HEK293 (cell line): Measurements from ENCODE around the gene SLC35B1.
A peak's percentile ranks its signal among the peaks of the same experiment; 100 is the strongest.

ENCODE experiments used
- CTCF ChIA-PET: fragments of 350-600 bp; formaldehyde crosslinking; extraction: SDS; loops from one replicate; lab custom pipeline; 2021; ENCODE audit warnings: antibody characterized with exemption; lab: Yijun Ruan, JAX
- POLR2A ChIA-PET: fragments of 300-600 bp; formaldehyde crosslinking; extraction: SDS; loops from one replicate; lab custom pipeline; 2020; ENCODE audit warnings: antibody characterized with exemption, inconsistent platforms; lab: Yijun Ruan, JAX
- H3K27ac ChIP-seq: fragments of 200-500 bp; sonication (Bioruptor generic); 2 replicates; pipeline ENCODE4 v1.5.1; 2014; ENCODE audit warnings: low read depth, low read length, control low read depth, inconsistent platforms; ENCODE audit errors: extremely low read depth
- H3K36me3 ChIP-seq, 2 experiments: fragments of 200-500 bp in 1 of 2; sonication (Bioruptor generic) in 1 of 2; 1 replicate in 1 of 2; 2 replicates in 1 of 2; pipeline ENCODE4 v1.5.1; 2014 to 2017; ENCODE audit warnings: inconsistent platforms in 2 of 2, low read length in 2 of 2; ENCODE audit not compliant: control insufficient read depth in 2 of 2, insufficient read depth in 1 of 2
- H3K4me1 ChIP-seq: fragments of 200-500 bp; sonication (Bioruptor generic); 2 replicates; pipeline ENCODE4 v1.5.1; 2014; ENCODE audit warnings: mild to moderate bottlenecking, low read length, inconsistent platforms; ENCODE audit not compliant: control insufficient read depth, insufficient read depth
- H3K4me3 ChIP-seq: 2 replicates; pipeline ENCODE4 v1.5.1; 2011; ENCODE audit warnings: low read depth, mild to moderate bottlenecking, control low read depth, low read length, moderate library complexity
- H3K9me3 ChIP-seq: fragments of 200-500 bp; sonication (Bioruptor generic); 2 replicates; pipeline ENCODE4 v1.5.1; 2014; ENCODE audit warnings: low read depth, low read length, inconsistent platforms; ENCODE audit not compliant: control insufficient read depth, insufficient read depth
- EGR2 ChIP-seq: fragments of 450-650 bp; formaldehyde crosslinking; IDR thresholded peaks from 2 replicates; pipeline ENCODE4 v1.5.1; 2016; ENCODE audit warnings: low read depth, missing biosample characterization, missing genetic modification characterization
- FEZF1 ChIP-seq: fragments of 450-650 bp; formaldehyde crosslinking; IDR thresholded peaks from 2 replicates; pipeline ENCODE4 v1.5.1; 2016; ENCODE audit warnings: missing biosample characterization, missing genetic modification characterization
- KLF16 ChIP-seq: fragments of 450-650 bp; formaldehyde crosslinking; IDR thresholded peaks from 2 replicates; pipeline ENCODE4 v1.5.1; 2017; ENCODE audit warnings: missing biosample characterization, missing genetic modification characterization
- SALL2 ChIP-seq: fragments of 450-650 bp; formaldehyde crosslinking; IDR thresholded peaks from 2 replicates; pipeline ENCODE4 v1.5.0; 2017; ENCODE audit warnings: missing biosample characterization, mild to moderate bottlenecking, missing genetic modification characterization, borderline replicate concordance
- ZBTB1 ChIP-seq: fragments of 450-650 bp; formaldehyde crosslinking; IDR thresholded peaks from 2 replicates; pipeline ENCODE4 v1.5.1; 2016; ENCODE audit warnings: missing biosample characterization, missing genetic modification characterization
- ZBTB17 ChIP-seq: fragments of 450-650 bp; formaldehyde crosslinking; IDR thresholded peaks from 2 replicates; pipeline ENCODE4 v1.5.1; 2016; ENCODE audit warnings: missing biosample characterization, missing genetic modification characterization
- ZFHX2 ChIP-seq: fragments of 450-650 bp; formaldehyde crosslinking; conservative IDR thresholded peaks from 2 replicates; pipeline ENCODE4 v1.5.1; 2016; ENCODE audit warnings: missing biosample characterization, missing genetic modification characterization
- ZNF37A ChIP-seq: fragments of 450-650 bp; IDR thresholded peaks from 2 replicates; pipeline ENCODE4 v1.5.1; 2018; ENCODE audit warnings: missing biosample characterization, missing genetic modification characterization
- ZNF391 ChIP-seq: fragments of 450-650 bp; formaldehyde crosslinking; IDR thresholded peaks from 2 replicates; pipeline ENCODE4 v1.5.1; 2016; ENCODE audit warnings: low read depth, missing biosample characterization, missing genetic modification characterization, borderline replicate concordance
- ZSCAN23 ChIP-seq: fragments of 450-650 bp; formaldehyde crosslinking; IDR thresholded peaks from 2 replicates; pipeline ENCODE4 v1.5.1; 2016; ENCODE audit warnings: missing biosample characterization, missing genetic modification characterization
- ZSCAN30 ChIP-seq: fragments of 450-650 bp; IDR thresholded peaks from 2 replicates; pipeline ENCODE4 v1.5.1; 2018; ENCODE audit warnings: missing biosample characterization, mild to moderate bottlenecking, missing genetic modification characterization, moderate library complexity
- TF ChIP-seq, protein P1 (sequence below): fragments of 450-650 bp; formaldehyde crosslinking; IDR thresholded peaks from 2 replicates; pipeline ENCODE4 v1.5.1; 2017; ENCODE audit warnings: missing biosample characterization, missing genetic modification characterization
- TF ChIP-seq, protein P2 (sequence below): fragments of 450-650 bp; formaldehyde crosslinking; conservative IDR thresholded peaks from 2 replicates; pipeline ENCODE4 v1.5.1; 2016; ENCODE audit warnings: low read depth, missing biosample characterization, missing genetic modification characterization

The SLC35B1 gene

DNA sequence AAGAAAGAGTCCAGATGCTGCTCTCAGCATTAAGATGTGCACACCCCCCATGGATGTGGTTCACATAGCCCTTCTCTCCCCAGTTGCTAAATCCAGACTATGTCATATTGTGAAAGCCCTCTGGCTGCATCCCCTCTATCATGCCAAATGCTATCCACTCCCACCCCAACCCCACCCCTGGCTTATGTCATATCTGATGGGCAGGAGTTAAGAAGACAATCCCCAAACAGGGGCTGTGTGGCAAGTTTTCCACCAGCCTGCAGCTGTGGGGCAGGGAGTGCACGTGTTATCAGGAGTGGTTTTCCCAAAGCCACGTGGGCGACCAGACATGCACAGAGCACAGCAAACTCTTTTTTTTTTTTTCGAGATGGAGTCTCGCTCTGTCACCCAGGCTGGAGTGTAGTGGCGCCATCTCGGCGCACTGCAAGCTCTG is 46.2 kb upstream of the SLC35B1 start:
- H3K4me3 ChIP-seq, result no peak overlapping the region
- no peaks in the 10 kb centered on the region for H3K9me3 ChIP-seq
- H3K4me1 ChIP-seq, result no peaks in the 10 kb centered on the region
- TF ChIP-seq SALL2 (no peak), ZNF37A (tag by site-specific recombination) (no peak), ZFHX2 (peak; percentile 29; the same call in 1 of the 2 replicates), ZBTB17 (no peak), ZSCAN30 (tag by site-specific recombination) (no peak), ZSCAN23 (tag by site-specific recombination) (no peak), ZNF391 (tag by site-specific recombination) (no peak), EGR2 (tag by site-specific recombination) (0 out of 2 replicates have a peak, but pooled peaks have one; percentile 11), KLF16 (tag by site-specific recombination) (no peak)
- TF ChIP-seq, protein P1, sequence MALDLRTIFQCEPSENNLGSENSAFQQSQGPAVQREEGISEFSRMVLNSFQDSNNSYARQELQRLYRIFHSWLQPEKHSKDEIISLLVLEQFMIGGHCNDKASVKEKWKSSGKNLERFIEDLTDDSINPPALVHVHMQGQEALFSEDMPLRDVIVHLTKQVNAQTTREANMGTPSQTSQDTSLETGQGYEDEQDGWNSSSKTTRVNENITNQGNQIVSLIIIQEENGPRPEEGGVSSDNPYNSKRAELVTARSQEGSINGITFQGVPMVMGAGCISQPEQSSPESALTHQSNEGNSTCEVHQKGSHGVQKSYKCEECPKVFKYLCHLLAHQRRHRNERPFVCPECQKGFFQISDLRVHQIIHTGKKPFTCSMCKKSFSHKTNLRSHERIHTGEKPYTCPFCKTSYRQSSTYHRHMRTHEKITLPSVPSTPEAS (tag by site-specific recombination), result no peak
- TF ChIP-seq, protein P2, sequence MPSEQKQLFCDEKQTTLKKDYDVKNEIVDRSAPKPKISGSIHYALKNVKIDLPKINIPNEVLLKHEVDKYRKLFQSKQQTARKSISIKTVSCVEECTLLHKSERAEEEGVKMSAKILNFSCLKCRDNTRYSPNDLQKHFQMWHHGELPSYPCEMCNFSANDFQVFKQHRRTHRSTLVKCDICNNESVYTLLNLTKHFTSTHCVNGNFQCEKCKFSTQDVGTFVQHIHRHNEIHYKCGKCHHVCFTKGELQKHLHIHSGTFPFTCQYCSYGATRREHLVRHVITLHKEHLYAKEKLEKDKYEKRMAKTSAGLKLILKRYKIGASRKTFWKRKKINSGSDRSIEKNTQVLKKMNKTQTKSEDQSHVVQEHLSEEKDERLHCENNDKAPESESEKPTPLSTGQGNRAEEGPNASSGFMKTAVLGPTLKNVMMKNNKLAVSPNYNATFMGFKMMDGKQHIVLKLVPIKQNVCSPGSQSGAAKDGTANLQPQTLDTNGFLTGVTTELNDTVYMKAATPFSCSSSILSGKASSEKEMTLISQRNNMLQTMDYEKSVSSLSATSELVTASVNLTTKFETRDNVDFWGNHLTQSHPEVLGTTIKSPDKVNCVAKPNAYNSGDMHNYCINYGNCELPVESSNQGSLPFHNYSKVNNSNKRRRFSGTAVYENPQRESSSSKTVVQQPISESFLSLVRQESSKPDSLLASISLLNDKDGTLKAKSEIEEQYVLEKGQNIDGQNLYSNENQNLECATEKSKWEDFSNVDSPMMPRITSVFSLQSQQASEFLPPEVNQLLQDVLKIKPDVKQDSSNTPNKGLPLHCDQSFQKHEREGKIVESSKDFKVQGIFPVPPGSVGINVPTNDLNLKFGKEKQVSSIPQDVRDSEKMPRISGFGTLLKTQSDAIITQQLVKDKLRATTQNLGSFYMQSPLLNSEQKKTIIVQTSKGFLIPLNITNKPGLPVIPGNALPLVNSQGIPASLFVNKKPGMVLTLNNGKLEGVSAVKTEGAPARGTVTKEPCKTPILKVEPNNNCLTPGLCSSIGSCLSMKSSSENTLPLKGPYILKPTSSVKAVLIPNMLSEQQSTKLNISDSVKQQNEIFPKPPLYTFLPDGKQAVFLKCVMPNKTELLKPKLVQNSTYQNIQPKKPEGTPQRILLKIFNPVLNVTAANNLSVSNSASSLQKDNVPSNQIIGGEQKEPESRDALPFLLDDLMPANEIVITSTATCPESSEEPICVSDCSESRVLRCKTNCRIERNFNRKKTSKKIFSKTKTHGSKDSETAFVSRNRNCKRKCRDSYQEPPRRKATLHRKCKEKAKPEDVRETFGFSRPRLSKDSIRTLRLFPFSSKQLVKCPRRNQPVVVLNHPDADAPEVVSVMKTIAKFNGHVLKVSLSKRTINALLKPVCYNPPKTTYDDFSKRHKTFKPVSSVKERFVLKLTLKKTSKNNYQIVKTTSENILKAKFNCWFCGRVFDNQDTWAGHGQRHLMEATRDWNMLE (tag by site-specific recombination), result no peak
- peaks cover 0 to 11% of the 10 kb centered on the region in 2 experiments; a peak in 2 of 3 replicates for H3K36me3 ChIP-seq
- ChIA-PET POLR2A (interaction anchor here (0.6 to 7.0 kb wide), 3 partner anchors 9 to 92 kb away, joined by 3 to 53 read pairs (median 6); partner anchors contain the start of gene FAM117A), CTCF (interaction anchor here (0.6 kb wide), 1 partner anchor 395 kb away, joined by 4 read pairs; no protein-coding TSS in a partner anchor)
- no peak overlapping the region for H3K27ac ChIP-seq

DNA sequence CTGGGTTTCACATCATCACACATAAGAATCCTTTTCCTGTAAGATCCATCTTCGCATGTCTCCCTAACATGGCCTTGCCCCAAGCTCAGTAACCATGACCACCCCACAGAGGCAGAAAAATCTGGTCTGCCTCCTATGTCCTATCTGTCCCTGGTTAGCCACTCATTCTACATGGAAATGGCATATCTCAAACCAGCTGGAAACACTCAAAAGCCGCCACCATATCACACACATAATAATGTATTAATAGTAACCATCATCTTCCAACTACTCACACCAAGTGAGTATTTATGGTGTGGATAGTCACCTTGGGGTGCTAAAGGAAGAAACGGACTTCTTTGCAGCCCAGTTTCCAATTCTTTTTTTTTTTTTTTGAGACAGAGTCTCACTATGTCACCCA is 44.7 kb upstream of the SLC35B1 start:
- no peak overlapping the region for H3K4me3 ChIP-seq
- POLR2A ChIA-PET, result interaction anchor here (0.6 to 7.0 kb wide), 2 partner anchors 11 to 468 kb away, joined by 3 to 53 read pairs; partner anchors contain the start of gene FAM117A
- H3K4me1 ChIP-seq, result no peaks in the 10 kb centered on the region
- H3K27ac ChIP-seq, result no peak overlapping the region
- TF ChIP-seq, protein P2 (tag by site-specific recombination), result no peak
- TF ChIP-seq ZBTB1 (tag by site-specific recombination), result no peak
- TF ChIP-seq FEZF1 (tag by site-specific recombination), result no peak
- TF ChIP-seq, all 188 proteins: peak for 0
- Histone ChIP-seq H3K9me3 (no peaks in the 10 kb centered on the region), H3K36me3 (peaks cover 0 to 8% of the 10 kb centered on the region in 2 experiments; a peak in 2 of 3 replicates)
- CTCF ChIA-PET, result interaction anchor here (0.6 to 0.9 kb wide), 3 partner anchors 12 to 58 kb away, joined by 3 to 5 read pairs (median 4); partner anchors contain the start of gene FAM117A
